Astrocyte of the spinal cord (primary cell): ENCODE data around the gene ENPP1.

Experiments
- DNase-seq: peaks from one replicate; pipeline ENCODE4 v3.0.0; 2011; ENCODE audit warnings: low read depth, low spot score
- H3K4me3 ChIP-seq: 2 replicates; pipeline ENCODE4 v1.5.1; 2011; ENCODE audit warnings: low read depth, mild to moderate bottlenecking, low read length, moderate library complexity
- in situ Hi-C: cut with HindIII; loops from 2 replicates; pipeline ENCODE4 v1.10.0; 2017; ENCODE audit warnings: low sequenced_read_pairs
- TF ChIP-seq, protein P1 (sequence below): IDR thresholded peaks from 2 replicates; pipeline ENCODE4 v1.5.1; 2012; ENCODE audit warnings: low read depth, mild to moderate bottlenecking, low read length, inconsistent platforms

The ENPP1 gene

DNA sequence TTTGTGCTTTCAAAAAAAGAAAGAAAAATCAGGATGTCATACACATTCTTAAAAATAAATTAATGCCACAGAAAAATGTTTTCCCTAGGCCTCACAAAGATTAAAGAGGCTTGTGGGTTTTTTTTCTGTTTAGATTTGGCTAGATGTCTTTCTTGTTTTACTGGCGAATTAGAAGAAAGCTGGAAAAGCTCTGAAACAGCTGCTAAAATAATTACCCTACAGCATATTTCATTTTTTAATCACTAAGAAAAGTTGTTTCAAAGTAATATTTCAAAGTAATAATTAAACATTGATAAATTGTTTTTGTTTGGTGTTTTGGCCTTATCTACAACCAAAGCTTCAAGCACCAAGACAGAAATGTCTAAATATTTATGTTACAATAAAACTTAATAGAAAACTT is 3.7 kb upstream of the ENPP1 start:
- H3K4me3 ChIP-seq, result no peak overlapping the region
- in situ Hi-C loops, result no loop called here
- DNase-seq, result no peak
- TF ChIP-seq, protein P1, sequence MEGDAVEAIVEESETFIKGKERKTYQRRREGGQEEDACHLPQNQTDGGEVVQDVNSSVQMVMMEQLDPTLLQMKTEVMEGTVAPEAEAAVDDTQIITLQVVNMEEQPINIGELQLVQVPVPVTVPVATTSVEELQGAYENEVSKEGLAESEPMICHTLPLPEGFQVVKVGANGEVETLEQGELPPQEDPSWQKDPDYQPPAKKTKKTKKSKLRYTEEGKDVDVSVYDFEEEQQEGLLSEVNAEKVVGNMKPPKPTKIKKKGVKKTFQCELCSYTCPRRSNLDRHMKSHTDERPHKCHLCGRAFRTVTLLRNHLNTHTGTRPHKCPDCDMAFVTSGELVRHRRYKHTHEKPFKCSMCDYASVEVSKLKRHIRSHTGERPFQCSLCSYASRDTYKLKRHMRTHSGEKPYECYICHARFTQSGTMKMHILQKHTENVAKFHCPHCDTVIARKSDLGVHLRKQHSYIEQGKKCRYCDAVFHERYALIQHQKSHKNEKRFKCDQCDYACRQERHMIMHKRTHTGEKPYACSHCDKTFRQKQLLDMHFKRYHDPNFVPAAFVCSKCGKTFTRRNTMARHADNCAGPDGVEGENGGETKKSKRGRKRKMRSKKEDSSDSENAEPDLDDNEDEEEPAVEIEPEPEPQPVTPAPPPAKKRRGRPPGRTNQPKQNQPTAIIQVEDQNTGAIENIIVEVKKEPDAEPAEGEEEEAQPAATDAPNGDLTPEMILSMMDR, result no peak

DNA sequence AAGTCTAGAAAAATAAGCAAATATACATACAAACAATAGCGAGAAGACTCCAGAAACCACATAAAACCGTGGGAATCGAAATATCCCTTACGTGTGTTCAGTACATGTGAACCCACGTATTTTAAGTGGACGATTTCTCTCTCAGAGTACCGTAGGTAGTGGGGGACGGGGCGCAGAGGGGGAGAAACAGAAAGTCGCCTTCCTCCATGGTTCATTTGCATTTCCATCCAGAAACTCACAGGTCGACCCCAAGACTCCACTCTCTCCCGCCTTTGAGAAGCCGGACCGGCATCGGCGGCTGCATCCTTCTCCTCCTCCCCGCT is 538 bp upstream of the ENPP1 start:
- H3K4me3 ChIP-seq, result peak overlapping the region; percentile 63
- no peak for DNase-seq
- TF ChIP-seq, protein P1, result no peak
- in situ Hi-C loops, result no loop called here

DNA sequence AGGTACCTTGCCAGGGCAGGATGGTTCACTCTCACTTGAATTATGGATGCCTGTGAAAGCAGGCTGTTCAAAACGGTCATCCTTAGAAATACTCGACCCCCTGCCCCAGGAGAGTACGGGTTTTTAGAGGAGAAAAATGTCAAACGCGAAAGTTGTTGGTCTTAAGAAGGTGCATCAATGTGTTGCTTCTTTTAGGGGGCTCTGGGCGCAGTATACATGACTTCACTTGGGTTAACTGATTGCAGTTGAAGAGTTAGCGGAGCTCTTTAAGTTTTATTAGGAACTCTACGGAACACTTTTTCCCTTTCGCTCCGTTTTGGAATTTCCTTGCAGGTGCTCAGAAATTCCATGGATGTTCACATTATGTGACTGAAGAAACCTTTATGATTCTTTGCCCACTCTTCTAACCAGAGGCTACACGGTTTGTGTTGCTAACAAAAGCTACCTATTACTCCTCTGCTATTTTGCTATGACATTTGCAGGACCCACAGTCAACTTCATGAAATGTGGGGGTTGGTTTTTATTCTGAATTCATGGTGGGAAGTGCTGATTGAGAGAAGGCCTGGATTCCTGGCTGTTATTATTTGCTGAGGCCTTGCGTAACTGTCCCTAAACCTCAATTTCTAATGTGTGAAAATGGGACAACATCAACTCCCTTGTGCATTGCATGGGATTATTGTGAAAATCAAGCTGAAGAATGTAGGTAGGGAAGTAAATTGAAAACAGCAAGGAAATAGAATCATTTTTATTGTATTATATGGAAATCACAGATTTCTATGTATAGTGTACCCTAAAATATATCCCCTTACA is 845 bp downstream of the ENPP1 start:
- in situ Hi-C loops, result no loop called here
- H3K4me3 ChIP-seq, result peak overlapping the region; percentile 49
- DNase-seq, result no peak
- TF ChIP-seq, protein P1, result no peak

DNA sequence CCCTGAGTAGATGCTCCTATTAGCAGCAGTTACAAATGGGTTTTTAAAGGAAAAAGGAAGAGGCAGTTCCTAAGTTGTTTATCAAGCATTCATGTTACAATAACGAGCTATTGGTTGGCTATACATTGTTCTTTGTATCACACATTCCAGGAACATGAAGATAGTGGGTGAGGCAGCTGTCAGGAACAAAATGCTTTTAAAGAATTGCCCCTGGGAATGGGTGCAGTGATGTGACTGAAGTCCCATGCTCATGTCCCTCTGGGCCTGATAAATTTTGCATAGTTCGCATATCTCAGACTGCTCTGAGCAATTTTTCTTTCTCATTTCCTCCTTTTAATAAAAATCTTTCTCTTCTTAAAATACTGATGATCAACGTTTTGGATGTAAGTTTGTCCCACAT is 3.7 kb downstream of the ENPP1 start:
- no peak for DNase-seq
- TF ChIP-seq, protein P1, result no peak
- in situ Hi-C loops, result no loop called here
- no peak overlapping the region for H3K4me3 ChIP-seq

DNA sequence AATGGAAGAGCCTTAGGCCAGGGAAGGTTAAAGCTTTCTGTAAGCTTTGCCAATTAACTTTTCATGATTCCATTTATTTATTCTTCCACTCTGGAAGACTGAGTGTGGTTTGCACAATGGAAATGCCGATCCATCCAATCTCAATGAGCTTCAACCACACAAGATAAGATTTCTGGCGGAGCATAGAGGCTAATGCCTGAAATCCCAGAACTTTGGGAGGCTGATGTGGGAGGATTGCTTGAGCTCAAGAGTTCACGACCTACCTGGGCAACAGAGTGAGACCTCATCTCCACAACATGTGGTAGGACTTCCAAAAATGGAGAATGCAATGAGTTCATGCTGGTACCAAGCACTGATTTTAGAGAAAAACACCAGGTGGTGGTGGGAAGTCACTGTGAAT is 6.2 kb downstream of the ENPP1 start:
- TF ChIP-seq, protein P1, result no peak
- DNase-seq, result no peak
- in situ Hi-C loops, result no loop called here

DNA sequence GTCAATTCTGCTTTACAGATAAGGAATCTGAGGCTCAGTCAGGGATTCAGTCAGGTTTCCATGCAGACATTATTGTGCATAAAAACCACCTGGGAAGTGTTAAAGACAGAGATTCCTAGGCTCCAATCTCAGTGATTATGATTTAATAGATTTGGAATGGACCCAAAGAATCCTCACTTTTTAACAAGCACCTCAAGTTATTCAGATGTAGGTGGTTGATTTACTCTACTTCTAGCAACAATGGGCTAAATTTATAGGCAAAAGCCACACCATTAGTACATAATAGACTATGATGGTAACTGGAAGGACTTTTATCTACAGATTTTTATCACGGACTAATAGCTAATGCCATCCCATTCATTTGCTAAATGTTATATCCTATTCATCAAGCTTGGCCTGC is 9.0 kb downstream of the ENPP1 start:
- H3K4me3 ChIP-seq, result no peak overlapping the region
- TF ChIP-seq, protein P1, result no peak
- in situ Hi-C loops, result no loop called here
- DNase-seq, result no peak

More for the DNA sequence above, 6.2 kb downstream of the ENPP1 start:
- no peak overlapping the region for H3K4me3 ChIP-seq
